Esophagus squamous epithelium (tissue), 4 donors: Measurements from ENCODE around the gene NCBP2L.

Experiments used
- POLR2A ChIP-seq, 4 donors: fragments of 450-650 bp; IDR thresholded peaks; one replicate each; pipeline ENCODE4 v1.6.1; 2017; ENCODE audit warnings: antibody characterized with exemption in 4 of 4, mild to moderate bottlenecking in 4 of 4, moderate library complexity in 3 of 4
- TF ChIP-seq, protein P1 (sequence below), 6 experiments: fragments of 450-650 bp in 4 of 6; fragments of 200-600 bp in 2 of 6; sonication (generic) in 2 of 6; IDR thresholded peaks; one replicate each; pipeline ENCODE4 v1.5.1; 2016 to 2019; ENCODE audit warnings: antibody characterized with exemption in 6 of 6, mild to moderate bottlenecking in 4 of 6, moderate library complexity in 4 of 6

DNA sequence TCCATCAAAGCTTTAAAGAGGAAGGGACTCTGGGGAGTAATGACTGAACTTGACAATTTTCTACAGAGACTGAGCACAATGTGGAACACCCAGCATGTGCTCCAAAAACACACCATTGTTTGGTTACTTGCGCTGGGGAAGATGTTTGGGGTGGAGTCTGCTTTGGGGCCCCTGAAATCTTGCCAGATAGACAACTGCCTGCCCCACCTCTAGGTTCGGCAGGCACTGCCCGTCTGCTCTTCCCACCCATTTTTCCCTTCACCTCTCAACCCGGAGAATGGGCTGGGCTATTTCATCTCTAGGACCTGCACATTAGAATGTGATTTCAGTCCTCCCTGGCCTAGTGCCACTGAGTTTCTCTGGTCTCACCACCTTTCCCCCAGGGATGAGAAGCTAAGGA, 43.8 kb upstream of the NCBP2L start:
- TF ChIP-seq POLR2A (IDR thresholded peaks at IDR 0.05) = no peak
- TF ChIP-seq, protein P1, sequence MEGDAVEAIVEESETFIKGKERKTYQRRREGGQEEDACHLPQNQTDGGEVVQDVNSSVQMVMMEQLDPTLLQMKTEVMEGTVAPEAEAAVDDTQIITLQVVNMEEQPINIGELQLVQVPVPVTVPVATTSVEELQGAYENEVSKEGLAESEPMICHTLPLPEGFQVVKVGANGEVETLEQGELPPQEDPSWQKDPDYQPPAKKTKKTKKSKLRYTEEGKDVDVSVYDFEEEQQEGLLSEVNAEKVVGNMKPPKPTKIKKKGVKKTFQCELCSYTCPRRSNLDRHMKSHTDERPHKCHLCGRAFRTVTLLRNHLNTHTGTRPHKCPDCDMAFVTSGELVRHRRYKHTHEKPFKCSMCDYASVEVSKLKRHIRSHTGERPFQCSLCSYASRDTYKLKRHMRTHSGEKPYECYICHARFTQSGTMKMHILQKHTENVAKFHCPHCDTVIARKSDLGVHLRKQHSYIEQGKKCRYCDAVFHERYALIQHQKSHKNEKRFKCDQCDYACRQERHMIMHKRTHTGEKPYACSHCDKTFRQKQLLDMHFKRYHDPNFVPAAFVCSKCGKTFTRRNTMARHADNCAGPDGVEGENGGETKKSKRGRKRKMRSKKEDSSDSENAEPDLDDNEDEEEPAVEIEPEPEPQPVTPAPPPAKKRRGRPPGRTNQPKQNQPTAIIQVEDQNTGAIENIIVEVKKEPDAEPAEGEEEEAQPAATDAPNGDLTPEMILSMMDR (IDR thresholded peaks at IDR 0.05) = no peak
